ENCODE results near the gene FMNL3.
A peak's percentile ranks its signal among the peaks of the same experiment; 100 is the strongest.
"Not testable (repeated sequence)": the region's sequence is repeated elsewhere in the genome, so short reads cannot be mapped to it uniquely, and the experiment has no call there.

FMNL3 gene, protein sequence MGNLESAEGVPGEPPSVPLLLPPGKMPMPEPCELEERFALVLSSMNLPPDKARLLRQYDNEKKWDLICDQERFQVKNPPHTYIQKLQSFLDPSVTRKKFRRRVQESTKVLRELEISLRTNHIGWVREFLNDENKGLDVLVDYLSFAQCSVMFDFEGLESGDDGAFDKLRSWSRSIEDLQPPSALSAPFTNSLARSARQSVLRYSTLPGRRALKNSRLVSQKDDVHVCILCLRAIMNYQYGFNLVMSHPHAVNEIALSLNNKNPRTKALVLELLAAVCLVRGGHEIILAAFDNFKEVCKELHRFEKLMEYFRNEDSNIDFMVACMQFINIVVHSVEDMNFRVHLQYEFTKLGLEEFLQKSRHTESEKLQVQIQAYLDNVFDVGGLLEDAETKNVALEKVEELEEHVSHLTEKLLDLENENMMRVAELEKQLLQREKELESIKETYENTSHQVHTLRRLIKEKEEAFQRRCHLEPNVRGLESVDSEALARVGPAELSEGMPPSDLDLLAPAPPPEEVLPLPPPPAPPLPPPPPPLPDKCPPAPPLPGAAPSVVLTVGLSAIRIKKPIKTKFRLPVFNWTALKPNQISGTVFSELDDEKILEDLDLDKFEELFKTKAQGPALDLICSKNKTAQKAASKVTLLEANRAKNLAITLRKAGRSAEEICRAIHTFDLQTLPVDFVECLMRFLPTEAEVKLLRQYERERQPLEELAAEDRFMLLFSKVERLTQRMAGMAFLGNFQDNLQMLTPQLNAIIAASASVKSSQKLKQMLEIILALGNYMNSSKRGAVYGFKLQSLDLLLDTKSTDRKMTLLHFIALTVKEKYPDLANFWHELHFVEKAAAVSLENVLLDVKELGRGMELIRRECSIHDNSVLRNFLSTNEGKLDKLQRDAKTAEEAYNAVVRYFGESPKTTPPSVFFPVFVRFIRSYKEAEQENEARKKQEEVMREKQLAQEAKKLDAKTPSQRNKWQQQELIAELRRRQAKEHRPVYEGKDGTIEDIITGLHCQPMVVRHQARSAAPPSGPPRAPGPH

DNA sequence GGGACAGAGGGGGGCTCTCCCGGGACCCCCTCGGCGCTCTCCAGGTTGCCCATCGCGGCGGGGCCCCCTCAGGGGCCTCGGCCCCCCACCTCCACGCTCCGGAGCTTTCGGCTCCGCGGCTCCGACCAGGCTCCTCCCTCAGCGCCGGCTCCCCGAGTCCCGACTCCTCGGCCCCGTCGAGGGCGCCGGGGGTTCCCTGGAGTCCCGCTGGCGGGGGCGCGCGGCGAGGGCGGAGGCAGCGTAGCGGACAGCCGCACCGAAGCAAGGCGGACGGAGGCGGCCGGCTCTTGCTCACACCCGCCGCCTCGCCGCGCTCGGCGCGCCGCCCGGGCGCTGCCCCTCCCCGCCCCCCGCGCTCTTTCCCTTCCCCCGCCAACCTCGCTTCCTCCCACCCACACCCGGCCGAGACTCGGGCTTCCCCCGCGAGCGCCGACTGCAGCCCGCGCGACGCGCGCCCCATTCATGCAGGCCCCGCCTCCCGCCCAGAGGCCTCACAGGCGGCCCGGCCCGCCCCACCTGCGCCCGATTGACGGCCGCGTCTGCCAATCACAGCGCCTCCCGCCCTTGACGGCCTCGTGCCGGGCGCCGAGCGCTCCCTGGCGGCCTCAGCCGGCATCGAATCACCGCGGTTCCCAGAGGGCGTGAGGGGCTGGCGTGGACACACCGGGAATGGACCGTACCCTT is at the start of gene FMNL3:
TSS of gene FMNL3 (minus strand) at position 278 of the 684 bp plus-strand sequence. CDS start at position 53, 225 bp downstream.
- DNase-seq (ENCODE audit: low read depth in 2 of 3, low spot score in 1 of 3): peak; percentile 96 to 99 (median 99)

DNA sequence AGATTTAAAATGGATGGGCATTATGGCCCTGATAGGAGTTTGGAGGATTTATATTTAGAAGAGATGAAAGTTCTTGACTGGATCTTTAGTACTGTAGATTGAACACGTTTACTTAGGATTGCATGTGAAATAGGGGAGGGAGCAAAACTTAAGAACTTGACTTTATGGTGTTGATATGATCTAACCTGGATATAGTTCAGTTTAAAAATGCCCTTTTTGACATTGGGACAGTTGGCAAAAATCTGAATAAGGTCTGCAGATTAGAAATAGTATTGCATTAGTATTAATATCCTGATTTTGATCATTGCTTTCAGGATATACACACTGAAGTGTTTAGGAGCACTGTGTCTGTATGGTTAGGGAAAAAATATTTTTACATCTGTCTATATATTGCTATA is 43.8 kb upstream of the FMNL3 start:
- no peak for DNase-seq (ENCODE audit: low read depth in 2 of 3, low spot score in 1 of 3)

DNA sequence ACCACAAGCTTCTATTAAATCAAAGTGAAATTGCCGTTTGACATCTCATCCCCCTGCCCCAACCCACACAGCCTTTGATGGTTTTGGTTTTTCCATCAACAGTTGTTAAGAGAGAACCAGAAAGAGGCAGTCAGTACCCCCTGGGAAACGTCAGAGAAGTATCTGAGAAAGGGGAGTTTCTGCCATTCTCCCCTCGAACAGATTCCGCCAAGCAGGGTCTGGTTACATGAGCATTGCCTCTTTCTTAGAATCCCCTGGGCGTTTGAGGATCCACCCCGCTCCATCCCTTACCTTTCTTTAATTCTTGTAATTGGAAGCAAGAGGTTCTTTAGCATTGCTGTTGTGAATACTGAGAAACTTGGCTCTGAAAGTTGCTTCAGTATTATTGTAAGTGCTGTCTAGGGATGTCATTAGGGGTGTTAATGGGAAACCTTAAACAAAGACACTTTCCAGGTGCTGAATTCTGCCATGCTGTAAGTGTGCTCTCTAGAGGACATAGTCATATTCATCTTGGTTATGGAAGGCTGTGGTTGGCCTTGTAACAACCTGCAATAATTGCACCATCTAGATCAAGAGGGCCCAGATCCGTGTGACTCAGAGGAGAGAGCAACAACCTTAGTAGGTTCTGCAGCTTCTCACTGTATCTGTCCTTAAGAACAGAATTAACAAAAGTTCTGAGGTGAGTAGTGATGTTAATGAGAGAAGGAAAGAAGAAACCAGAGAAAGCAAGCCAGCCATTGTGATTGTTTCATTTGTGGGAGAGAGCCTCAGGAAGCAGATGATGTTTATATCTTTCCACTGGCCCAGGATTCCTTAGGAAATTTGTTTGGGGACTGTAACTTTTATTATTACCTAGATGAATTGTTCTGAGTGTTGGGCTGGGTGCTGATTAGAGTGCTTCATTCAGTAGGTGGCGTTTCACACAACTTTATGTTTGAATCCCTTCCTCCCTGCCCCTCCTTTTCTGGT is 43.1 kb upstream of the FMNL3 start:
- peak; percentile 41 to 56 (median 52) for DNase-seq (ENCODE audit: low read depth in 2 of 3, low spot score in 1 of 3)

DNA sequence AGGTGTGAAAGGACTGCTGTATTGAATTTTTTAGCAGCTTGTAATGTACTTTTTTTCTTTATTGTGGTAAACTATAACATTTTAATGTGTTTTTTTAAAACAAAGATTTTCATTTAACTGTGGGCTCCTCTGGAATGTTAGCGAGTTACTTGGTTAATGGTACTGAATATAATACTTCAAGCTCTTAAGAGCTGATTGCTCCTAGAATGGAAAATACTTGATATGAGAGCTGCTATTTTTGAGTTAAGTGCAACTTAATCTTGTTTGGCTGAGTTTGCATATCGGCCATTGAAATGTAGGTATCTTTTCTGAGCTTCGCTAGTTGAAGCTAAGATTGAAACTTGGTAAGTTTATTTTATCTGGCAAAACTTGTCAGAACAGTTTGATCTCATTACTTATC is 41.6 kb upstream of the FMNL3 start:
- DNase-seq (ENCODE audit: low read depth in 2 of 3, low spot score in 1 of 3): no peak

DNA sequence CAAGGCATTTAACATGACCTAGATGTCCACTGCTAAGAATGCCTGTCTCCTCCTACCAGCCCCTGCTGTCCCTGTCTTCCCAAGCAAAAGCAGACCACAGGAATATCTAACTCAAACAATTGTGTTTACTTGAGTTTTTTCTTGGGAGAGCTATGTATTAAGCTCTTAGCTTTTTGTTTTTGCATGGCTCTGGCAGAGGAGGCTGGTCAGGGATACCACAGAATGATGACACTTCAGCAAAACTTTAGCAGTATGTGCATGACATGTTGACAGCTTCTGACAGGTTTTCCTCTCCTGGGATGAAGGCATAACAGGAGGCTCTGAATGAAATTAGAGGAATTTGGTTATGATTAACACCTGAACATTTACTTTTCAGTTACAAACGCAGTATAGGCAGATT is 41.1 kb upstream of the FMNL3 start:
- no peak for DNase-seq (ENCODE audit: low read depth in 2 of 3, low spot score in 1 of 3)

DNA sequence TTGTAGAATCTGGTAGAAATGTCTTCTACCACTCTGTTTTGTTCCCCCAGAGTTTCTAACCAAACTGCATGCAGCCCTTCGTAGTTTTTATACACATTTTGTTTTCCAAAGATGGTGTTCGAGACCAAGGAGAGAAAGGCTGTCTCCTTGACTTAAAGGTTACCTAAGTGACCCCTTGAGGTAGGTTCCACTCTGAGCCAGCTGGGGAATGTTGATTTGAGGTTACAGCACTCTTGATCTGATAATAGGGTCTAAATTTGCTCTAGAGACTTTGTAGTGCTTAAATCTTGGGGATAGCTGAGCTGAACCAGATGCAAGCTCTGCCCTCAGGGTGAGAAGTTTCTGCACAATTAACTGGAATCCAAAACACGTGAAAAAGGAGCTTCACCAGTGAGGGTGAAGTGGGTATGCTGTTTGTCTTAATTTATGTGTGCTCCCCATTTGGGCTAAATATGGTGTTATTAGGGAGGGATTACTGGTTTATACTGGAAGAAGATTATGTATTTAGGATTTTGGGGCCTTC is 37.2 kb upstream of the FMNL3 start:
- DNase-seq (ENCODE audit: low read depth in 2 of 3, low spot score in 1 of 3): no peak

DNA sequence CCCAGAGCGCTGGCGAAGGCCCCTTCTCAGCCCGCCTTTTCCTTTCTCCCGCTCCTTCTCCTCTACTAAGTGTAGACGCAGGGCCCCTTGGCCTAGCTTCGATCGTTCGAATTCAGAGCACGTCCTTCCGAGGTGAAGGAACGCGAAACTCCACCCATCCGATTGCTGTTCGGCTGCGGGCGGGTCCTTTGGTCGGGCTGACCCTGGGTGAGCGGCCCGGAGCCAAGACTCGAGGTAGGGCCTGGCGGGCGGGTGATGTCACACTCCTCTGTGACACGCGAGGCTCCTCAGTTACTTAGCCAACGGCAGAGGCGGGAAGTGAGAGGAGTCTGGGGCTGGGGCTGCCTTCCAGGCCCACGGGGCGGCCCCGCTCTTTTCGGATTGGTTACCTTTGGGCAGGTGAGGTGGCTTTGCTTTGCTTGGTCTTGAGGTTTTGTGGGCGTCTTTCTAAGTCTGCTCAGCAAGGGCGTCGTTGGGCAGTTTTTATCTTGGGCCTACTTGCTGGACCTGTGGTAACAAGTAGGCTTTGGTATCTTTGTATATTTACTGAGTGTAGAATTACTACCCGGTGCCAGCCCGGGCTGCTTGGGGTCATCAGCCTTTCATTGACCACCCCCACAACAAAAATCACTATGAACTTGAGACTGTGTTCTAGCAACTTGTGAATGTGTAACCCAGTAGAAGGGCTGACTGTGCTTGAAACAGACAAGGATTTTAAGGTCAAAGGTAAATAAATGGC is 34.8 kb upstream of the FMNL3 start:
- DNase-seq (ENCODE audit: low read depth in 2 of 3, low spot score in 1 of 3): peak; percentile 77 to 86 (median 81)

DNA sequence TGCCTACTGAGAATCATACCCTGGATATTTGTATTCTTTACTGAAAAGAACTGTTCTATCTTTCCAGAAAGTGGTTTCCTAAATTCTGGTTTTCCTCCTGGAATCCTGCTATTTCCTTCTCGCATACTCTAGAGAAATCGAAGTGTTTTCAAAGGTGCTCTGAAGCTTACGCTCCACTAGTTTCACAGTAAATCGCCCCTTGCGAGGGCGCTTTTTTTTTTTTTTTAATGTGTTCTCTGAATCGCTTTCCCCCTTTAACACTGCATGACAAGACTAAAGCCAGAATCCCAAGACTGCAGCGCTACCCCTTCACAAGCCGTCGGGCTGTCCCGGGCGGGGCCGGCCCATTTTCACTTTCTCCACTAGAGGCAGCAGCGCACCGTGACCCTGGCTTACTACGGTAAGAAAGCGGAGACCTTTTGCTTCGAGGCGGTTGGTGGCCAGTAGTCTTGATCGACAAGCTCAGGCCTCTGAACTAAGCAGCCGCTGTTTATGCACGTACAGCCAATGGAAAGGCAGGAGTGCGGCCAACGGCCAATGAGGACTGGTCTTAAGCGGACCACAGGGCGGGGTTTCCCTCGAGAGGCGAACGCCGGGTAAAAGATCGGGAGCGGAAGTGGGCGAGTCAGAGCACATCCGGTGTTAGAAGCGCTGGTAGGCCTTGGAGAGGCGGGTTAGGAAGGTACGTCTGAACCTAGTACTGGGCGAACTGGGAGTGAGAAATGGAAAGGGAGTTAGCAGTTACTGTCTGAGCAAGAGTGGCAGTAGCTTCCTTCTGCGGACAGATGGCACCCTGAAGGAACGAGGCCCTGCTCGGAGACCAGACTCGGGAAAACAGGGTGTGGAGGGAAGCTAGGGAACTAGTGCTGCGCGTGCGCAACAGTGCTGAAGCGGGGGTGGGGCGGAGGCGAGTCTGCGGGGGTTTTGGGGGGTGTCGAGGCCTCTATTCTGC is 34.0 kb upstream of the FMNL3 start, which contains the start of gene TMBIM6:
TSS of gene TMBIM6 (plus strand) at position 628 of the 952 bp plus-strand sequence. CDS start 10,937 bp downstream, outside the sequence.
- DNase-seq (ENCODE audit: low read depth in 2 of 3, low spot score in 1 of 3): peak; percentile 98 to 99 (median 99)

DNA sequence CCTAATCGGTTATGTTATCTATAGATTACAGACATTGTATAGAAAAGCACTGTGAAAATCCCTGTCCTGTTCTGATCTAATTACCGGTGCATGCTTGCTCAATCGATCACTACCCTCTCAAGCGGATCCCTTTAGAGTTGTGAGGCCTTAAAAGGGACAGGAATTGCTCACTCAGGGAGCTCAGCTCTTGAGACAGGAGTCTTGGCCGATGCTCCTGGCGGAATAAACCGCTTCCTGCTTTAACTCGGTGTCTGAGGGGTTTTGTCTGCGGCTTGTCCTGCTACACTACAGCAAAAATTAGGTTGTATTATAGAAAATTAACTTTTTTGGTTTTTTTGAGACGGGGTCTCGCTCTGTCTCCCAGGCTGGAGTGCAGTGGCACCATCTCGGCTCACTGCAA is 33.1 kb upstream of the FMNL3 start:
- DNase-seq (ENCODE audit: low read depth in 2 of 3, low spot score in 1 of 3): not testable (repeated sequence)

DNA sequence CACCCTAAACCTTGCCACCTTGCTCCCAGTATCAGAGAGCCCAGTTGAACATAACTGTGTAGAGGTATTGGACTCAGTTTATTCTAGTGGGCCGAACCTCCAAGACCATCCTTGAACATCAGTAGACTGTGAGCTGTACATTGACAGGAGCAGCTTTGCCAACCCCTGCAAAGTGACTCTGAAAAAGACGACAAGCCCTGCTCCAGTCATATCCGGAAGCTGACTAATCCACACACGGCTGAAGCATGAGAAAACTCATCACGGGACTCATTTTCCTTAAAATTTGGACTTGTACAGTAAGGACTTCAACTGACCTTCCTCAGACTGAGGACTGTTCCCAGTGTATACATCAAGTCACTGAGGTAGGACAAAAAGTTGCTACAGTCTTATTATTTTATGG is 31.5 kb upstream of the FMNL3 start:
- DNase-seq (ENCODE audit: low read depth in 2 of 3, low spot score in 1 of 3): not testable (repeated sequence)

DNA sequence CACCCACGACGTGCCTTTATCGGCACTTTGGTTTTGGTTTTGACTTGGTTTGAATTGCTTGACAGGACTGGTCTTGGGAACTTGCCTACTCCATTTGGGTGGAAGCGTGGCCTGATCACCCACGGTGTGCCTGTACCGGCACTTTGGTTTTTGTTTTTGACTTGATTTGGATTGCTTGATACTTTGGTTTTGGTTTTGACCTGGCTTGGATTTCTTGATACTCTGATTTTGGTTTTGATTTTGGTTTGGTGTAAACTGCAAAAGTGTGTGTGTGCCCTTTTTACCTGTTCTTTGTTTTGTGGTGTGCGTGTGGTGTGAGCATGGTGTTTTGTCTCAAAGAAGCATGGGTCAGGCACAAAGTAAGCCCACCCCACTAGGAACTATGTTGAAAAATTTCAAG is 27.7 kb upstream of the FMNL3 start:
- not testable (repeated sequence) for DNase-seq (ENCODE audit: low read depth in 2 of 3, low spot score in 1 of 3)

DNA sequence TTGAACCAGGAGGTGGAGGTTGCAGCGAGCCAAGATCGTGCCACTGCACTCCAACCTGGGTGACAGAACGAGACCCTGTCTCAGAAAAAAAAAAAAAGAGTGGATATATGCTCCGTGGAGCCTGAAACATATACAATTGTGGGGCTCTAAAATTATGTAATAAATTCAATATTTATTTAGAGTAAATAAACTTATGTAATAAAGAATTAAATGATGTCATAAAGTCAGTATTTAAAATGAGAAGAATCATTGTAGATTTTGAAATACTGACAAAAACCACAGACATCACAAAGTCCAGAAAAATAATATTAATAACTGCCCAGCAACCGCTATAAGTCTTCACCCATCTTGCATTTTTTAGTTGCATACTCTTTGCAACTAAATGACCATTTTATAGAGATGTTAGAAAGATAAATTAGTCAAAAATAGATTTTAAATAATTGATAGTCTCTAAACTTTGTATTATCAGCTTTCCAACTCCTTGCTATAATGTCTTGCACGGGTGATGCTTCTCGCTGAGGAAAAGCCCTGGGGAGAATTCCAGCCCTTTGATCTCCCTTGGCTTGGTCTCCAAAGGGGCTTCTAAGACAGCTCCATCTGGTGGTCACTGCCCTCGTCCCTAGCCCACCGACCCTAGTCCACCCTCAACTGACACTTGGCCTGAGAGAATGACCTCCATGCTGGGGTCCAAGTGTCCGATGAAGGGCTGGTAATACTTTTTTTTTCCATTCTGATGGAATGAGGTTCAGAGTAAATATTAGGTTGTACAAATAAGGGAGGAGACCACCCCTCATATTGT is 26.2 kb upstream of the FMNL3 start:
- DNase-seq (ENCODE audit: low read depth in 2 of 3, low spot score in 1 of 3): no peak

DNA sequence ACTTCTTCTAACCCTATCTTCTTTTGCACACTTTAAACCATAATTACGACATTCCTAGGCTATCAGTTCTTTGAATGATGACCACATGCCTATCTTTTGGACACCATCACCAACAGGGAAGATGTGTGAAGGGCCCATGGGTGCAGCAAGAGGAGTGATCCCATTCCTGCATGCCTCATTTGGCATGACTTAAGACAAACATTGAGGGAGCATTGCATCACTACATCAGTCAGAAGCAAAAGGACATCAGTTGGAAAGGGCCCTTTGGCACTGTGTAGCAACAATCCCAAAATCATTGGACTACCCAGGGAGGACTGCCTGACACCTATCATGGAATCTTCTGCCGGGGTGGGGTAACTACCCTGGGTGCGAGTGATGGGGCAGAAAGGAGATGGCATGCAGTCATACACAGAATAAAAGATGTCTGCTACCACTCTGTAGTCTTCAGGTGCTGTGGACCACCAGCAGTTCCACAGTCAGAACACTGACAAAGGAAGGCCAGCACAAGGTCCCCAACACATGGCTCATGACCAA is 23.4 kb upstream of the FMNL3 start:
- DNase-seq (ENCODE audit: low read depth in 2 of 3, low spot score in 1 of 3): no peak

DNA sequence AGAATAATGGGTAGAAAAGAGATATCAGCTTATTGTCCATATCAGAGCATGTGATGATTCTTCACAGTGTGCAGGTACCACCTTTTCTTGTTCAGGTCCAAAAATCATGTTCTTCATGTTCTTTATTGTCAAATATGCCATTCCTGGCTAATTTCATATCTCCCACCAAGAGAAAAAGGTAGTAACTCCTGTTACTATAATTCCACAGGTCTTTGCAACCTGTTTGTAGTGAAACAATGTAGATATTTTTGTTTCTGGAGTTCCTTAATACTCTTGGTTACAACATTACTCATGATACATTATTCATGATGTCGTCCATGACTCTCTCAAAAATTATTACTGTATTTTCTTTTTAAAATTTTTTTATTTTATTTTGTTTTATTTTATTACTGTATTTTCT is 22.8 kb upstream of the FMNL3 start:
- DNase-seq (ENCODE audit: low read depth in 2 of 3, low spot score in 1 of 3): no peak

DNA sequence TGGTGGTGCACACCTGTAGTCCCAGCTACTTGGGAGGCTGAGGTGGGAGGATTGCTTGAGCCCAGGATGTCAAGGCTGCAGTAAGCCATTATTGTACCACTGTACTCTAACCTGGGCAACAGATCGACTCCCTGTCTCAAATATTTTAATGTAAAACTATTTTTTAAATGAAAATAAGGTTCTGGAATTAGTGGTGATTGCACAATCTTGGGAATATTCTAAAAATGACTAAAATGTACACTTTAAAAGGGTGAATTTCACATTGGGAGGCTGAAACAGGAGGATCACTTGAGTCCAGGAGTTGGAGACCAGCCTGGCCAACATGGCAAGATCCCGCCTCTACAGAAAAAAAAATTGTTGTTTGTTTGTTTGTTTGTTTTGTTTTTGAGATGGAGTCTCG is 21.2 kb upstream of the FMNL3 start:
- no peak for DNase-seq (ENCODE audit: low read depth in 2 of 3, low spot score in 1 of 3)

DNA sequence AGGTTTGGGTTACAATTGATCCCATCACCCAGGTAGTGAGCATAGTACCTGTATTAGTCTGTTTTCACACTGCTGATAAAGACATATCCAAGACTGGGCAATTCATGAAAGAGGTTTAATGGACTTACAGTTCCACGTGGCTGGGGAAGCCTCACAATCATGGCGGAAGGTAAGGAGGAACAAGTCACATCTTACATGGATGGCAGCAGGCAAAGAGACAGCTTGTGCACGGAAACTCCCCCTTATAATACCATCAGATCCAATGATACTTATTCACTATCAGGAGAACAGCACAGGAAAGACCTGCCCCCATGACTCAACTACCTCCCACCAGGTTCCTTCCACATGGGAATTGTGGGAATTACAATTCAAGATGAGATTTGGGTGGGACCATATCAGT is 14.2 kb upstream of the FMNL3 start:
- DNase-seq (ENCODE audit: low read depth in 2 of 3, low spot score in 1 of 3): not testable (repeated sequence)

DNA sequence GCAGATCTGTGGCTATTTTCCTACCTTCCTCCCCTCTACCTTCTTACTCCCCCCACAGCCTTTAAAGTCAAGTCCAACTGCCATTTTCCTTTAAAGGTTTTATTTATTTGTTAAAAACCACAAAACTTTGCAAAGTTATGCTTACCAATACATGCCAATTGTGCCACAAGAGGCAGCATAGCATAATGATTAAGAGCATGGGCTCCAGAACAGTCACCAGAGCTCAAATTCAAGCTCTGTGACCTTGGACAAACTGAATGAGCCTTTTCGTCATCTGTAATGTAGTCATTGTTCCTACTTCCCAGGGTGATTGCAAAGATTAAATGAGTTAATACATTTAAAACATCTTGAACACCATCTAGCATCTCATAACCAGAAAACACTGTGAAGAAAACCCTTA is 13.0 kb upstream of the FMNL3 start:
- no peak for DNase-seq (ENCODE audit: low read depth in 2 of 3, low spot score in 1 of 3)
